GM03348 (cell line): ENCODE data around the gene CAMK1G.
A peak's percentile ranks its signal among the peaks of the same experiment; 100 is the strongest.

ENCODE experiments used
- DNase-seq: peaks from one replicate; pipeline ENCODE4 v3.0.0; 2012; ENCODE audit warnings: low spot score

CAMK1G gene

GRCh38 chr1:209601809-209602657, 18.5 kb downstream of the CAMK1G start:
- peak; percentile 57 for DNase-seq

- no peak for DNase-seq
These were observed 20.4 kb downstream of the CAMK1G start for GRCh38 chr1:209603877-209604276.

GRCh38 chr1:209607102-209607794, 23.7 kb downstream of the CAMK1G start:
- peak; percentile 45 for DNase-seq

GRCh38 chr1:209607795-209608178, 24.3 kb downstream of the CAMK1G start:
- DNase-seq: no peak

- DNase-seq: no peak
These were observed 25.7 kb downstream of the CAMK1G start for GRCh38 chr1:209609041-209609790.

GRCh38 chr1:209609791-209610630, 26.5 kb downstream of the CAMK1G start:
- no peak for DNase-seq

- no peak for DNase-seq
These were observed 27.1 kb downstream of the CAMK1G start for GRCh38 chr1:209610631-209610905.

GRCh38 chr1:209611771-209612570, 28.5 kb downstream of the CAMK1G start:
- DNase-seq: no peak

- DNase-seq: no peak
These were observed 29.3 kb downstream of the CAMK1G start for GRCh38 chr1:209612646-209613399.

- no peak for DNase-seq
These were observed 30.1 kb downstream of the CAMK1G start for GRCh38 chr1:209613400-209614150.

GRCh38 chr1:209614151-209614420, 30.6 kb downstream of the CAMK1G start:
- no peak for DNase-seq

GRCh38 chr1:209614906-209615305, 31.4 kb downstream of the CAMK1G start:
- DNase-seq: no peak

GRCh38 chr1:209616366-209617046, 33.0 kb downstream of the CAMK1G start:
- no peak for DNase-seq

GRCh38 chr1:209617047-209617673, 33.6 kb downstream of the CAMK1G start:
- DNase-seq: no peak

GRCh38 chr1:209617755-209618154, 34.2 kb downstream of the CAMK1G start:
- DNase-seq: no peak

- no peak for DNase-seq
These were observed 34.8 kb downstream of the CAMK1G start for GRCh38 chr1:209618291-209618690.

GRCh38 chr1:209618756-209619420, 35.4 kb downstream of the CAMK1G start:
- DNase-seq: peak; percentile 67
